Effector CD8-positive, alpha-beta T cell (primary cell): ENCODE data around the gene FURIN.
"Not testable (repeated sequence)": the region's sequence is repeated elsewhere in the genome, so short reads cannot be mapped to it uniquely, and the experiment has no call there.

Experiments used
- DNase-seq: peaks from one replicate; lab custom pipeline; 2025; lab: John Stamatoyannopoulos, UW

The FURIN gene

DNA sequence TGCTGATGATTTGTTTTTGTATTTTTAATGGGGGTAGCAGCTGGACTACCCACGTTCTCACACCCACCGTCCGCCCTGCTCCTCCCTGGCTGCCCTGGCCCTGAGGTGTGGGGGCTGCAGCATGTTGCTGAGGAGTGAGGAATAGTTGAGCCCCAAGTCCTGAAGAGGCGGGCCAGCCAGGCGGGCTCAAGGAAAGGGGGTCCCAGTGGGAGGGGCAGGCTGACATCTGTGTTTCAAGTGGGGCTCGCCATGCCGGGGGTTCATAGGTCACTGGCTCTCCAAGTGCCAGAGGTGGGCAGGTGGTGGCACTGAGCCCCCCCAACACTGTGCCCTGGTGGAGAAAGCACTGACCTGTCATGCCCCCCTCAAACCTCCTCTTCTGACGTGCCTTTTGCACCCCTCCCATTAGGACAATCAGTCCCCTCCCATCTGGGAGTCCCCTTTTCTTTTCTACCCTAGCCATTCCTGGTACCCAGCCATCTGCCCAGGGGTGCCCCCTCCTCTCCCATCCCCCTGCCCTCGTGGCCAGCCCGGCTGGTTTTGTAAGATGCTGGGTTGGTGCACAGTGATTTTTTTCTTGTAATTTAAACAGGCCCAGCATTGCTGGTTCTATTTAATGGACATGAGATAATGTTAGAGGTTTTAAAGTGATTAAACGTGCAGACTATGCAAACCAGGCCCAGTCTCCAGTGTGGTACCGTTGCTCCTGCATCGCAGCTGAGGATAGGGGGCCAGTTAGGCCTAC lies 14.6 kb downstream of the FURIN start:
- no peak for DNase-seq

- DNase-seq, result no peak
Observed at GRCh38 chr15:90883526-90883975, 15.2 kb downstream of the FURIN start.

- DNase-seq, result no peak
Observed at GRCh38 chr15:90883976-90884718, 15.8 kb downstream of the FURIN start, which contains the start of gene FES. FES (plus strand) TSS chr15:90884504; CDS start chr15:90885046, 542 bp downstream.

DNA sequence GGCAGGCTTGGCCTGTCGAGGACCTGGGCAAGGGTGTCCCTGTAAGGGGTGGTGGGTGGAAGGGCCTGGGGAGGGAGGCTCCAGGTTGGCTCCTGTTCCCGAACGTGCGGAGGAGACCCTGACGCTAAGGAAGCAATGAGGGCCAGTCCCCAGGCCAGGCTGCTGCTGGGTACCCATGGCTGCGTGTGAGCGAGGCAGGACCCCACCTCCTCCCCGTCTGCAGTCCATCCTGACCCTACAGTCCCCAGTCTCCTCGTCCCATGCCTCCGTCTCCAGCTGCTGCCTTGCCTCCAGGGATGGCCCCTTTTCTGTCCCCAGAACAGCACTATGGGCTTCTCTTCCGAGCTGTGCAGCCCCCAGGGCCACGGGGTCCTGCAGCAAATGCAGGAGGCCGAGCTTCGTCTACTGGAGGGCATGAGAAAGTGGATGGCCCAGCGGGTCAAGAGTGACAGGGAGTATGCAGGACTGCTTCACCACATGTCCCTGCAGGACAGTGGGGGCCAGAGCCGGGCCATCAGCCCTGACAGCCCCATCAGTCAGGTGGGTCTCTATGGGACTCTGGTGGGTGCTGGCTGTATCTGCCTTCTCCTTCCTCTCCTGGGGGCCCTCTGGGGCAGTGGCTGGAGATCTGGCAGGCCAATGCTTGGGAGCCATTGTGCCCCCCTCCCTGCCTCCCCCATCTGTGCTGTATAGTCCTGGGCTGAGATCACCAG lies 16.5 kb downstream of the FURIN start:
- no peak for DNase-seq

GRCh38 chr15:90885432-90886290 lies 17.3 kb downstream of the FURIN start:
- peak; percentile 68 for DNase-seq

- DNase-seq, result no peak
Observed at GRCh38 chr15:90886291-90886614, 17.9 kb downstream of the FURIN start.

- no peak for DNase-seq
Observed at GRCh38 chr15:90887037-90887481, 18.7 kb downstream of the FURIN start.

GRCh38 chr15:90889313-90889730 lies 20.9 kb downstream of the FURIN start:
- no peak for DNase-seq

GRCh38 chr15:90889736-90890456 lies 21.5 kb downstream of the FURIN start:
- no peak for DNase-seq

DNA sequence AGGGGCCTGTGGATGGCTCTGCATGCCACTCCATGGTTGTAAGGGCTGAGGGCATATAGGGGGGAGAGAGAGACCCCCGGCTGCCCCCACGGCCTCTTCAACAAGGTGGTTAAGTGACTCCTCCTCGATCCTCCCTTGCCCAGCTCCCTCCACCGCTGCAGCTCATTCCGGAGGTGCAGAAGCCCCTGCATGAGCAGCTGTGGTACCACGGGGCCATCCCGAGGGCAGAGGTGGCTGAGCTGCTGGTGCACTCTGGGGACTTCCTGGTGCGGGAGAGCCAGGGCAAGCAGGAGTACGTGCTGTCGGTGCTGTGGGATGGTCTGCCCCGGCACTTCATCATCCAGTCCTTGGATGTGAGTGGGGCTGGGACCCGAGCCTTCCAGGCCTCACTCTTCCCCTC lies 22.5 kb downstream of the FURIN start:
- DNase-seq, result no peak

DNA sequence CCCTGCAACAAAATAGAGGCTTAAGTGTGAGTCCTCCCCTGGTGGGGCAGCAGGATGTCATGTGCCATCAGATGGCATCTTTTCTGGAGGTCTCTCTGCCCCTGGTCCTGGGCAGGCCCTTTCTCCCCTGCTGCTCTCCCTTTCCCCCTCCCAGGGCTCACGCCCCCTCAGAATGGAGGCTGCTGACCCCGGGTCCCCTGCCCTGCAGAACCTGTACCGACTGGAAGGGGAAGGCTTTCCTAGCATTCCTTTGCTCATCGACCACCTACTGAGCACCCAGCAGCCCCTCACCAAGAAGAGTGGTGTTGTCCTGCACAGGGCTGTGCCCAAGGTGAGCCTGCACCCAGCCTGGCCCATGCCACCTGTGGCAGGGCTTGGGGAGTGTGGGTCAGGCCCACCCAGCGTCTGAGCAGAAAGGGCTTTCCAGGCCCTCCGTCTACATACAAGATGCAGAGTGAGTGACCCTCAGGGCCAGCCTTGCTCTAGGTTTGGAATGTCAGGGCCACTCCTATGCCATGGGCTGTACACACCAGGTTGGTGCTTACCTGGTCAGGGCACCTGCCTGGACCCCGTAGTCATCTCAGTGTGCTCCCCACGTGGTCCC lies 23.1 kb downstream of the FURIN start:
- no peak for DNase-seq

- DNase-seq, result no peak
Observed at GRCh38 chr15:90892023-90892422, 23.6 kb downstream of the FURIN start.

DNA sequence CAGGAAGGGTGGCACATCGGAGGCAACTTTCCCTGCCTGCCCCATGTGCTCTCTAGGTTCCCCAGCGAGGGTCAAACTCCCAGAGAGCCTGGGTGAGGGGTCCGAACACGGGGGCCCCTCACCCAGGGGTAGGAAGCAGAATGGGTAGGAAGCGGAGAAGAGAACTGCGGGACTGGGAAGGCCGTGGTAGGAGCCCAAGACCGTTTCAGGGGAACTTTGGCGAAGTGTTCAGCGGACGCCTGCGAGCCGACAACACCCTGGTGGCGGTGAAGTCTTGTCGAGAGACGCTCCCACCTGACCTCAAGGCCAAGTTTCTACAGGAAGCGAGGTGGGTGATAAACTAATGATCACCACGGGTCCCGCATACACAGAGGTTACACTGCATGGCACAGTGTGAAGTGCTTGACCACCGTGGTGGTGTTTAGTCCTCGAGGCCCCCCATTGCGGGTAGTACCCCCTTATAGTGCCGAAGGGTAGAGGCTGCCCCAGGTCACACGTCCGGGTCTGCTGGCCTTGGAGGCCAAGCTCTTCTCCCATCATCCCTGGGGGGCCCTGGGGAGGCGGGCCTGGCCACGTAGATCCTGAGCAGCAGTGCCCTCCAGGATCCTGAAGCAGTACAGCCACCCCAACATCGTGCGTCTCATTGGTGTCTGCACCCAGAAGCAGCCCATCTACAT lies 24.2 kb downstream of the FURIN start:
- DNase-seq, result no peak

DNA sequence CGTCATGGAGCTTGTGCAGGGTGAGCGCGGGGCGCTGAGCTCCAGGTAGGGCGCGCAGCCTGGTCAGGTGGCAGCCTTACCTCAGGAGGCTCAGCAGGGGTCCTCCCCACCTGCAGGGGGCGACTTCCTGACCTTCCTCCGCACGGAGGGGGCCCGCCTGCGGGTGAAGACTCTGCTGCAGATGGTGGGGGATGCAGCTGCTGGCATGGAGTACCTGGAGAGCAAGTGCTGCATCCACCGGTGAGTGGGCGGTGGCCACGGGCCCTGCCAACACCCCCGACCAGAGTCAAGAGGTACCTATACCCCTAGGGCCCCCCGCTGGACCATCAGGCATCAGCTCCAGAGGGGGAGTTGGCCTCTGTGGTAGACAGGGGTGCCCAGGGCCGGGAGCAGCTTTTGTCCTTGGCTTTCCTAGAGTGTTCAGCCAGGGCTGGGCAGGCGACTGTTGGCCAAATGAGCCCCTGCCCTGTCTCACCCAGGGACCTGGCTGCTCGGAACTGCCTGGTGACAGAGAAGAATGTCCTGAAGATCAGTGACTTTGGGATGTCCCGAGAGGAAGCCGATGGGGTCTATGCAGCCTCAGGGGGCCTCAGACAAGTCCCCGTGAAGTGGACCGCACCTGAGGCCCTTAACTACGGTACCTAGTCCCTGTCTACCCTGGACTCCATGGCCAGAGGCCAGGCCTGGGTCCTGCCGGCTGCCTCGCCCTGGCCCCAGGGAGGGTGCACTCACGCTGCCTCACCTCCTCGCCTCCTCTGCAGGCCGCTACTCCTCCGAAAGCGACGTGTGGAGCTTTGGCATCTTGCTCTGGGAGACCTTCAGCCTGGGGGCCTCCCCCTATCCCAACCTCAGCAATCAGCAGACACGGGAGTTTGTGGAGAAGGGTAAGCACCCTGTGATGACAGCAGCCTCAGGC lies 25.0 kb downstream of the FURIN start:
- DNase-seq, result no peak

- no peak for DNase-seq
Observed at GRCh38 chr15:90895571-90896117, 27.3 kb downstream of the FURIN start.

DNA sequence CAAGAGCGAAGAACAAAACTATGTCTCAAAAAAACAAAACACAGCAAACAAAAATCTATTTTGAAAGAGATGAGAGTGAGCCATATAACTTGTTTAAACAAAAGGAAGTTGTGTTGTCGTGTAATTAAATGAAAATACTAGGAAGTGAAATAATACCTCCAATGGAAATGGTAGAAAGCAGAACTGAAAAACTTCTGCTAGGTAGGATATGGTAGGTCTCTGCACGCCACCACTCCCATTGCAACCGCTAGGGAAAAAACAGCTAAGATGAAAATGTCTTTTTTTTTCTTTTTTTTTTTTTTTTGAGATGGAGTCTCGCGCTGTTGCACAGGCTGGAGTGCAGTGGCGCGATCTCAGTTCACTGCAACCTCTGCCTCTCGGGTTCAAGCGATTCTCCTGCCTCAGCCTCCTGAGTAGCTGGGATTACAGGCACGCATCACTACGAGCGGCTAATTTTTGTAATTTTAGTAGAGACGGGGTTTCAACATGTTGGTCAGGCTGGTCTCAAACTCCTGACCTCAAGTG lies 28.8 kb downstream of the FURIN start:
- DNase-seq, result not testable (repeated sequence)

DNA sequence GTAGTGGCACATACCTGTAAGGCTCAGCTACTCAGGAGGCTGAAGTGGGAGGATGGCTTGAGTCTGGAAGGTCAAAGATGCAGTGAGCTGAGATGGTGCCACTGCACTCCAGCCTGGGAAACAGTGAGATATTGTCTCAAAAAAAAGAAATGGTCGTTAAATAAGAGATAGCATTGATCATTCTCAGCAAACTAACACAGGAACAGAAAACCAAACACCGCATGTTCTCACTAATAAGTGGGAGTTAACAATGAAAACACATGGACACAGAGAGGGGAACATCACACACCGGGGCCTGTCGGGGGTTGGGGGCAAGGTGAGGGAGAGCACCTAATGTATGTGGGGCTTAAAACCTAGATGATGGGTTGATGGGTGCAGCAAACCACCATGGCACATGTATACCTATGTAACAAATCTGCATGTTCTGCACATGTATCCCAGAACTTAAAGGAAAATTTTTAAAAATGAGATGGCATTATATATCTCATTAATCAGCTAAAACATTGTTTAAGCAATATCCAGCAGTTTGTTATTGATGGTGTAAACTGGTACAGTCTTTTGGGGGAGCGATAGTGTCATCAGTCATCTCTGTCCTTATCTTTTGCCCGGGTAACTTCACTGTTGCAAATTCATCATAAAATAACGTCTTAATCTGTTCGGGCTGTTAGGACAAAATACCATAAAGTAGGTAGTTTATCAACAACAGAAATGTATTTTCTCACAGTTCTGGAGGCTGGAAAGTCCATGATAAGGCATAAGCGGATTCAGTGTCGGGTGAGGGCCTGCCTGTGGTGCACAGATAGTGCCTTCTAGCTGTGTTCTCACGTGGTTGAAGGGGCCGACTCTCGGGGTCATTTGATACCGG lies 33.0 kb downstream of the FURIN start:
- no peak for DNase-seq
